Gastrocnemius medialis (tissue), 4 donors: Measurements from ENCODE around the gene SLC29A3.

Experiments used
- POLR2A ChIP-seq, 2 donors: fragments of 450-650 bp; IDR thresholded peaks; one replicate each; pipeline ENCODE4 v1.6.1; 2017; ENCODE audit warnings: antibody characterized with exemption in 2 of 2, mild to moderate bottlenecking in 2 of 2, moderate library complexity in 2 of 2
- TF ChIP-seq, protein P1 (sequence below), 5 experiments: fragments of 450-650 bp in 3 of 5; fragments of 200-600 bp in 2 of 5; sonication (generic) in 2 of 5; IDR thresholded peaks in 4 of 5; conservative IDR thresholded peaks in 1 of 5; 1 replicate in 4 of 5; 2 replicates in 1 of 5; pipeline ENCODE4 v1.5.1; 2016 to 2019; ENCODE audit warnings: antibody characterized with exemption in 5 of 5, mild to moderate bottlenecking in 3 of 5, moderate library complexity in 3 of 5

DNA sequence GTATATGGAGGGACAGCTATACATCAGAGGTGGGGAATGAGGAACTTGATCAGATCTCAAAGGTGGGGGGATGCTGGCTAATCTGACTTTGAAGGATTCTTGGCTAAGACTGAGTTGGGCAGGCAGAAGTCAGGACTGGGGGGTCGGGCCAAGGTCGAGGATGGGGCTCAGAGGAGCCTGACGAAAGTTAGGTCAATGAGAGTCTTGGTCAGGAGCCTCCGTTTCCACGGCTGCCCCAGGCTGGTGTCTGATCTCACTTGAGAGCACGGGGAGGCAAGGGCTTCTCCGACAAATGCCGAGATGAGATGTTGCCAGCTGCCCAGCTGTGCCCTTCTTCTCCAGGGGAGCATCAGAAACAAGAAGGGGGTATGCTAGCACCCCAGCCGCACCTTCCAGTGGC, 5.7 kb downstream of the SLC29A3 start:
- TF ChIP-seq POLR2A (IDR thresholded peaks at IDR 0.05): no peak
- TF ChIP-seq, protein P1, sequence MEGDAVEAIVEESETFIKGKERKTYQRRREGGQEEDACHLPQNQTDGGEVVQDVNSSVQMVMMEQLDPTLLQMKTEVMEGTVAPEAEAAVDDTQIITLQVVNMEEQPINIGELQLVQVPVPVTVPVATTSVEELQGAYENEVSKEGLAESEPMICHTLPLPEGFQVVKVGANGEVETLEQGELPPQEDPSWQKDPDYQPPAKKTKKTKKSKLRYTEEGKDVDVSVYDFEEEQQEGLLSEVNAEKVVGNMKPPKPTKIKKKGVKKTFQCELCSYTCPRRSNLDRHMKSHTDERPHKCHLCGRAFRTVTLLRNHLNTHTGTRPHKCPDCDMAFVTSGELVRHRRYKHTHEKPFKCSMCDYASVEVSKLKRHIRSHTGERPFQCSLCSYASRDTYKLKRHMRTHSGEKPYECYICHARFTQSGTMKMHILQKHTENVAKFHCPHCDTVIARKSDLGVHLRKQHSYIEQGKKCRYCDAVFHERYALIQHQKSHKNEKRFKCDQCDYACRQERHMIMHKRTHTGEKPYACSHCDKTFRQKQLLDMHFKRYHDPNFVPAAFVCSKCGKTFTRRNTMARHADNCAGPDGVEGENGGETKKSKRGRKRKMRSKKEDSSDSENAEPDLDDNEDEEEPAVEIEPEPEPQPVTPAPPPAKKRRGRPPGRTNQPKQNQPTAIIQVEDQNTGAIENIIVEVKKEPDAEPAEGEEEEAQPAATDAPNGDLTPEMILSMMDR (IDR thresholded peaks at IDR 0.05 in 4 of 5, conservative IDR thresholded peaks at IDR 0.05 in 1 of 5): no peak
